GM21526 (cell line): ENCODE results near the gene ELL3.
A peak's percentile ranks its signal among the peaks of the same experiment; 100 is the strongest.
"Not testable (repeated sequence)": the region's sequence is repeated elsewhere in the genome, so short reads cannot be mapped to it uniquely, and the experiment has no call there.

Experiments used
- ATAC-seq: cut with Tn5 transposase; IDR thresholded peaks from one replicate; pipeline ENCODE4 v1.9.1; 2021; ENCODE audit warnings: moderate library complexity; ENCODE audit not compliant: unreplicated experiment, low FRiP score

The ELL3 gene

GRCh38 chr15:43776718-43777266 lies at the start of gene ELL3:
ELL3 (minus strand) TSS chr15:43776966; CDS start chr15:43776901, 65 bp downstream.
- ATAC-seq: peak; percentile 34

GRCh38 chr15:43826029-43826507 lies 49.3 kb upstream of the ELL3 start:
- ATAC-seq: no peak

- ATAC-seq: not testable (repeated sequence)
Measured at GRCh38 chr15:43825305-43825704, 48.5 kb upstream of the ELL3 start.

GRCh38 chr15:43824302-43825246 lies 47.8 kb upstream of the ELL3 start, which contains the start of gene MFAP1:
MFAP1 (minus strand) TSS chr15:43824690; CDS start chr15:43824569, 121 bp downstream.
- peak; percentile 61 for ATAC-seq

GRCh38 chr15:43821505-43821904 lies 44.7 kb upstream of the ELL3 start:
- ATAC-seq: no peak

GRCh38 chr15:43815064-43815463 lies 38.3 kb upstream of the ELL3 start:
- not testable (repeated sequence) for ATAC-seq

GRCh38 chr15:43808960-43809678 lies 32.4 kb upstream of the ELL3 start:
- peak; percentile 54 for ATAC-seq

- ATAC-seq: no peak
Measured at GRCh38 chr15:43808435-43808950, 31.7 kb upstream of the ELL3 start.

- not testable (repeated sequence) for ATAC-seq
Measured at GRCh38 chr15:43802676-43803075, 25.9 kb upstream of the ELL3 start.

GRCh38 chr15:43800286-43801141 lies 23.7 kb upstream of the ELL3 start, which contains the start of gene HYPK:
HYPK (plus strand) TSS chr15:43800599; CDS start chr15:43800623, 24 bp downstream.
- peak; percentile 73 for ATAC-seq

- no peak for ATAC-seq
Measured at GRCh38 chr15:43799945-43800285, 23.1 kb upstream of the ELL3 start, which contains the start of gene SERINC4. SERINC4 (minus strand) TSS chr15:43800220; CDS start chr15:43799986, 234 bp downstream.

GRCh38 chr15:43799209-43799944 lies 22.6 kb upstream of the ELL3 start:
- ATAC-seq: no peak

GRCh38 chr15:43796566-43796965 lies 19.8 kb upstream of the ELL3 start:
- ATAC-seq: no peak

GRCh38 chr15:43795997-43796396 lies 19.2 kb upstream of the ELL3 start:
- ATAC-seq: no peak

- no peak for ATAC-seq
Measured at GRCh38 chr15:43795197-43795596, 18.4 kb upstream of the ELL3 start.

- ATAC-seq: no peak
Measured at GRCh38 chr15:43794269-43795037, 17.7 kb upstream of the ELL3 start.

- ATAC-seq: no peak
Measured at GRCh38 chr15:43793647-43794046, 16.9 kb upstream of the ELL3 start.
